NCI-H446 (cell line): ENCODE measurements around the gene EPN1.

ENCODE experiments used
- DNase-seq, 2 experiments: peaks; one replicate each; lab custom pipeline; 2025; lab: John Stamatoyannopoulos, UW

The EPN1 gene

GRCh38 chr19:55679343-55680257 is 4.6 kb downstream of the EPN1 start:
- no peak for DNase-seq

- DNase-seq: no peak
These were observed 5.5 kb downstream of the EPN1 start for GRCh38 chr19:55680339-55681130.

- no peak for DNase-seq
These were observed 6.4 kb downstream of the EPN1 start for GRCh38 chr19:55681131-55682092.

GRCh38 chr19:55683449-55684261 is 8.6 kb downstream of the EPN1 start:
- DNase-seq: no peak

- DNase-seq: no peak
These were observed 10.1 kb downstream of the EPN1 start for GRCh38 chr19:55684946-55685681.

- DNase-seq: no peak
These were observed 10.8 kb downstream of the EPN1 start for GRCh38 chr19:55685776-55686175.

- no peak for DNase-seq
These were observed 11.5 kb downstream of the EPN1 start for GRCh38 chr19:55686311-55687050.

- DNase-seq: no peak
These were observed 12.5 kb downstream of the EPN1 start for GRCh38 chr19:55687281-55688201.

- no peak for DNase-seq
These were observed 13.6 kb downstream of the EPN1 start for GRCh38 chr19:55688422-55689218.

- no peak for DNase-seq
These were observed 14.5 kb downstream of the EPN1 start for GRCh38 chr19:55689411-55690108.

- no peak for DNase-seq
These were observed 15.2 kb downstream of the EPN1 start for GRCh38 chr19:55690109-55690768.

- no peak for DNase-seq
These were observed 15.9 kb downstream of the EPN1 start for GRCh38 chr19:55690769-55691545.

GRCh38 chr19:55691561-55692481 is 16.8 kb downstream of the EPN1 start:
- no peak for DNase-seq

GRCh38 chr19:55692681-55693081 is 17.7 kb downstream of the EPN1 start:
- DNase-seq: no peak
